Renal pelvis (tissue), 4 donors: ENCODE data around the gene PFDN2. TPM values are rescaled to one million over a fixed set of nuclear protein-coding genes. Genes with fewer than 3 reads are reported as not detected.

ENCODE experiments used
- DNase-seq: peaks from one replicate; pipeline ENCODE4 v3.0.0-alpha.2; 2013
- polyA plus RNA-seq, 3 donors: library from polyadenylated mRNA; unstranded; fragments of 120-200 nt; gene quantifications; one replicate each; pipeline ENCODE4 v1.2.1, GENCODE V29; 2013; ENCODE audit not compliant: insufficient read length in 3 of 3

PFDN2 gene
- polyA plus RNA-seq, 3 donors: 68.8 to 96.1 (median 69.5) TPM

- no peak for DNase-seq
Measured at GRCh38 chr1:161114556-161114955, 3.3 kb downstream of the PFDN2 start.

GRCh38 chr1:161113915-161114314 lies 3.9 kb downstream of the PFDN2 start:
- DNase-seq: no peak

- no peak for DNase-seq
Measured at GRCh38 chr1:161111527-161111926, 6.3 kb downstream of the PFDN2 start.

- no peak for DNase-seq
Measured at GRCh38 chr1:161111117-161111516, 6.7 kb downstream of the PFDN2 start.

- no peak for DNase-seq
Measured at GRCh38 chr1:161106431-161106830, 11.4 kb downstream of the PFDN2 start.

- no peak for DNase-seq
Measured at GRCh38 chr1:161100556-161100955, 17.3 kb downstream of the PFDN2 start.

- no peak for DNase-seq
Measured at GRCh38 chr1:161099090-161099802, 18.6 kb downstream of the PFDN2 start.

- peak; percentile 85 for DNase-seq
Measured at GRCh38 chr1:161098210-161099068, 19.4 kb downstream of the PFDN2 start, which contains the start of gene KLHDC9. TSS of gene KLHDC9 (plus strand) at chr1:161098361. CDS start at chr1:161098536, 175 bp downstream.

GRCh38 chr1:161096530-161096929 lies 21.3 kb downstream of the PFDN2 start:
- DNase-seq: no peak

- DNase-seq: no peak
Measured at GRCh38 chr1:161096015-161096414, 21.8 kb downstream of the PFDN2 start.

- no peak for DNase-seq
Measured at GRCh38 chr1:161095230-161095629, 22.6 kb downstream of the PFDN2 start.

- no peak for DNase-seq
Measured at GRCh38 chr1:161094481-161094880, 23.4 kb downstream of the PFDN2 start.

GRCh38 chr1:161092621-161093028 lies 25.2 kb downstream of the PFDN2 start:
- no peak for DNase-seq

GRCh38 chr1:161091796-161092507 lies 25.9 kb downstream of the PFDN2 start:
- no peak for DNase-seq

GRCh38 chr1:161091093-161091492 lies 26.7 kb downstream of the PFDN2 start:
- no peak for DNase-seq

- no peak for DNase-seq
Measured at GRCh38 chr1:161090617-161091016, 27.2 kb downstream of the PFDN2 start.

- no peak for DNase-seq
Measured at GRCh38 chr1:161089938-161090337, 27.9 kb downstream of the PFDN2 start.

- no peak for DNase-seq
Measured at GRCh38 chr1:161089251-161089924, 28.4 kb downstream of the PFDN2 start, which contains the start of gene NECTIN4. TSS of gene NECTIN4 (minus strand) at chr1:161089558. CDS start at chr1:161089296, 262 bp downstream.

GRCh38 chr1:161088587-161089110 lies 29.2 kb downstream of the PFDN2 start:
- no peak for DNase-seq

GRCh38 chr1:161086457-161086856 lies 31.4 kb downstream of the PFDN2 start:
- no peak for DNase-seq

- DNase-seq: no peak
Measured at GRCh38 chr1:161085165-161085564, 32.7 kb downstream of the PFDN2 start.
